HS-27A (cell line): Measurements from ENCODE around the gene ALG12.

ENCODE experiments used
- DNase-seq: peaks from one replicate; pipeline ENCODE4 v3.0.0-alpha.2; 2012; ENCODE audit warnings: low read depth, missing footprints

Gene ALG12

DNA sequence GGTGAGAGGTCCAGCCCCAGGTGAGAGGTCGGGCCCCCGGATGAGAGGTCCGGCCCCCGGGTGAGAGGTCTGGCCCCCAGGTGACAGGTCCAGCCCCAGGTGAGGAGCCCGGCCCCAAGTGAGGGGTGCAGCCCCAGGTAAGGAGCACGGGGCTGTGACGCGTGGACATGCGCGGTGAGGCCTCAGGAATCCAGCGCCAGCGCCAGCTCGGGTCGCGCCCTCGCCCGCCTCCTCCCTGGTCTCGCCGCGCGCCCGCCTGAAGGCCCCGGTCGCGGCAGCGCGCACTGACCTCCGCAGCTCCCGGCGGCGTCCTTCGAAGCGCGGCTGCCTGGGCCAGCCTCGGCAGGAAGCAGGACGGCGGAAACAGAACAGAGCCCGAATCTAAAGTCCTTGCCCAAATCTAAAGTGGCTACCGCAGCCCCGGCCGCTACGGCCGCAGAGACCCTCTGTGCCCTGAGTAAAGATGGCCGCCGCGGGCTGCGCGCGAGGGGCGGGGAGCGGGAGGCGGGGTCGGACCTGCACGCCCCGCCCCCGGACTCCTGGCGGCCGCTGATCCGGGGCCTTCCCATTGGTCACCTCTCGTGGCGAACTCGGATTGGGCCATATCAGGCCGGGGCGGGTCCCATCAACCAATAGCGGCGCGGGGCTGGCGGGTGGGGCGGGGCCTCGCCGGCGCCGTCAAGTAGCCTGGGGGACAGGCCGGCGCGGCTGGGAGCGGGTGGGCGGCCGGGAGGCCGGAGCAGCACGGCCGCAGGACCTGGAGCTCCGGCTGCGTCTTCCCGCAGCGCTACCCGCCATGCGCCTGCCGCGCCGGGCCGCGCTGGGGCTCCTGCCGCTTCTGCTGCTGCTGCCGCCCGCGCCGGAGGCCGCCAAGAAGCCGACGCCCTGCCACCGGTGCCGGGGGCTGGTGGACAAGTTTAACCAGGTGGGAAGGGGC is at the start of gene ALG12, which contains the start of gene CRELD2:
Gene ALG12 (minus strand): TSS at position 465 of the 937 bp plus-strand sequence. CDS start 4,673 bp downstream, outside the sequence.
Gene CRELD2 (plus strand): TSS at position 661 of the 937 bp plus-strand sequence. CDS start 136 bp downstream, at position 797.
- DNase-seq, result peak; percentile 73

DNA sequence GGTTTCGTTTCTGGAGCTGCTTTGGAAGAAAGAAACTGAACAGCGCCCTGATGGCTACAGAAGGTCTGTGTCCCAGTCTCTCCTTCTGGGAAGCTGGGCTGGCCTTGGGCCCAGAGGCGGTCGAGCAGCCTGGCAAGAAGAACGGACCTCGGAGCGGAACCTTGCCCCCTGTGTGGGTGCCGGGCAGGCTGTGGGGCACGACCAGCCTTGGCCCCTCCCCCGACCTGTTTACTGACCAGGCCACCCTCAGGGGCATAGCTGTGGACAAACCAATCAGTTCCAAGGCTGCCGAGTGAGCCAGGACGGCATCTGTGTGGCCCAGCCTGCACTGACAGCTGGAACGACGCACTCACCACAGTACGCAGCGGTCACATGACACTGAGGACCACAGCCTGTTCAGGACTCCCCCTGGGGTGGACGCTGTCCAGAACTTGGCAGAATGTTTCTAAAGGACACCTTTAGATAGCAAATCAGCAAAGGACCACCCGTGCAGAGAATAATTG is 49.5 kb upstream of the ALG12 start:
- no peak for DNase-seq

DNA sequence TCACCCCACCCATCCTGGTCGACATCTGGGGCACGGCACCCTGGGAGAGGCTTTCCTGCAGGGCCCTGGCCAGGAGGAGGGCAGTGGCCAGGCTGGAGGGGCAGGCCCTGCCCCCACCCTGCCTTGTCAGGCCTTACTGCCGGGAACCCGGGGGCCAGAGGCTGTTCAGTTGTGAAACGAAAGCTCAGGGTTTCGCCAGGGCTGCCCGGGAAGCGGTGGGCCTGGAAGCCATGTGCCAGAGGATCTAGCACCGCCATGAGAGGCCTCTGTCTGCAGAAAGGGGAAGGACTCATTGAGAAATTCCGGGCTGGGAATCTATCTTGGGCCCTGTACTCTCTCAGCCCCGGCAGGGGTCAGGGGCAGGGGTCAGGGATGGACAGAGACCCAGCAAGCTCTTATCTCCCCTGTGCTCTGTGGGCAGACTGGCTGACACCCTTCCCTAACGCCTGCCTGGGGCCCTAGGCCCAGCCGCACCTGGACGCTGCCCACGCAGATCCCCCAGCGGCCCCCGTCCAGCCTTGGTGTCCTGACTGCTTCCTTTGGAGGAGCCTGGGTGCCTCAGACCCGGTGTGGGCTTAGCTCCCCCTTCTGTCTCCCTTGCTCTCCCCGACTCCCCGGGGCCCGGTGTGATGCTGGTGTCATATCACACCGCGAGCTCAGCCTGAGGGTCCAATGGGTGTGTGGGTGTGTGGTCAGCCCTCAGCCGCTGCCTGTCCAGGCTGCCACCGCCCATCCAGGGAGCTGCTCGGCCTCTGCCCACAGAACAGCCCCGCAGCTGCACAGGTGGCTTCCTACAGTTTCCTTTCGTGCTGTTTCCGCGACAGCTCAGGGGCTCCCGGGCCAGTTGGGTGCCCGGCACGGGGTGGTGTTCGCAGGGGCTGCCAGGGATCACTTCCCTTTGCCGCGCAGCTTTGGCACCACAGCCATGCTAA is 48.8 kb upstream of the ALG12 start:
- no peak for DNase-seq

DNA sequence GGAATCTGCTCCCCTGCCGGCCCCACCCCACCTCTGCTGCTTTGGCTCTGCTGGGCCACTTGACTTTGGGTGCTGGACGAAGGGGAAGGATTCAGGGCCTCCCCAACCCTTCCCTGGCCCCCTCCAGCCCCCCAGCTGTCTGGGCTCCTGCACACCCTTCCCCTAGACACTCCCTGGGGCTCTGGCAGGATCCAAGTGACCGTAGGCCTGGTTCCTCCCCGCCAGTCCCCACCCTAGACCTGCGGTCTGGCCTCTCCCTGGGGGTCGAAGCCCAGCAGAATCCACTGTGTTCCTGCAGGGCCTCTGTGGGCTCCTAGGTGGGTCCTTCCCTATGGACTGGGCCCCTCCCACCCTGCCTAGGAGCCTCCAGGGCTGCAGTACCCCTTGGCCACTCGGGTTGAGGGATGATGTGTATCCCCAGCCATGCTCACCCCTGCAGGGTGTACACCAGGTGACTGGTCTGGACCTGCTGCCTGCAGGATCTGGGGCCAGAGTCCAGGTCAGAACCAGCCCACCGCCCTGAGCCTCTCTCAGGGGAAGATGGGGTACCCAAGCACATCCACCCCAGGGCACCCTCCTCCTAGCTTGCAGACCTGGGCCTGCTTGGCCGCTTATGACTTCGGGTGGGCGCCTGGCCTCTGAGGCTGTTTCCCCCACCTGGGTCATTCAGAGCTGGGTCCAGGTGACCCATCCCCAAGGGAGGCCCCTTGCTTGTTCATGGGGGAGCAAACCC is 48.0 kb upstream of the ALG12 start:
- no peak for DNase-seq

DNA sequence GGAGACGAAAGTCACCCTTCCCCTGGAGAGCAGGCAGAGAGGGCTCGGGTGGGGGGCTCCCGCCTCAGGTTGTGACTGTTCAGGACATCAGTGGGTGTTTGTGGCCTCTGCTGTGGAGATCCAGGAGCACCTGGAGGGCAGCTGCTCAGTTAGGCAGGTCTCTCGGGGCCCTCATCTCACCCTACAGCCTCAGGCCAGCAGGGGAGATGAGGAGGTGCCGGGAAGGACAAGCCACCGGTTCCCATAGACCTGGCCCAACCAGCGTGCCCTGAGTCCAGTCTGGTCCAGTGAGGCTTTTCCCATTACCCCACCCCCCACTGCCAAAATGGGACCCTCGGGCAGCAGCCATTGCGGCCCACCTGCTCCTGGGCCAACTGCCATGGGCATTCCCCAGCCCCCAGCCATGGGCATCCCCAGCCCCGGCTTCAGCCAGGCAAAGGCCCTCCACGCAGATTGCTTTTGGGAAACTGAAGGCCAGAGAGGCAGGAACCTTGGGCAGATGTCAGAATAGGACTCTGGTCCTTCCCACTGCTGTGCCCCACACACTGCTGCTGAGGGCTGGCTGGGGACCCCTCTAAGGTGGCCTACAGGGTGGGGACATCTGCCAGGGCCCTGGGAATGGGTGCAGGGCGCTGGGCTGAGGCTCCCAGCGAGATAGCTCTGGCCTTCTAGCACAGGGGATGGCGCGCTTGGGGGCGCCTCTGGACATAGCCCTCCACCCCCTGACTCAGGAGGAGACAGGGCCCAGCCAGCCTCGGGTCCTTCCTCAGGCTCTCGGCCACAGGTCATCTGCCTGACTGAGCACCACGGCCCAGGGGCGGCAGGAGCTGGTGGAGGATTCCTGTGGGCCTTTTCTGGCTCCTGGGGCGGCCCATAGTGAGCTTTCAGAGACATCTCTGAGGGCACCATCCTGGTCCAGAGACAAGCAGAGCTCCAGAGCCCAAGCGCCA is 47.1 kb upstream of the ALG12 start:
- DNase-seq, result no peak

DNA sequence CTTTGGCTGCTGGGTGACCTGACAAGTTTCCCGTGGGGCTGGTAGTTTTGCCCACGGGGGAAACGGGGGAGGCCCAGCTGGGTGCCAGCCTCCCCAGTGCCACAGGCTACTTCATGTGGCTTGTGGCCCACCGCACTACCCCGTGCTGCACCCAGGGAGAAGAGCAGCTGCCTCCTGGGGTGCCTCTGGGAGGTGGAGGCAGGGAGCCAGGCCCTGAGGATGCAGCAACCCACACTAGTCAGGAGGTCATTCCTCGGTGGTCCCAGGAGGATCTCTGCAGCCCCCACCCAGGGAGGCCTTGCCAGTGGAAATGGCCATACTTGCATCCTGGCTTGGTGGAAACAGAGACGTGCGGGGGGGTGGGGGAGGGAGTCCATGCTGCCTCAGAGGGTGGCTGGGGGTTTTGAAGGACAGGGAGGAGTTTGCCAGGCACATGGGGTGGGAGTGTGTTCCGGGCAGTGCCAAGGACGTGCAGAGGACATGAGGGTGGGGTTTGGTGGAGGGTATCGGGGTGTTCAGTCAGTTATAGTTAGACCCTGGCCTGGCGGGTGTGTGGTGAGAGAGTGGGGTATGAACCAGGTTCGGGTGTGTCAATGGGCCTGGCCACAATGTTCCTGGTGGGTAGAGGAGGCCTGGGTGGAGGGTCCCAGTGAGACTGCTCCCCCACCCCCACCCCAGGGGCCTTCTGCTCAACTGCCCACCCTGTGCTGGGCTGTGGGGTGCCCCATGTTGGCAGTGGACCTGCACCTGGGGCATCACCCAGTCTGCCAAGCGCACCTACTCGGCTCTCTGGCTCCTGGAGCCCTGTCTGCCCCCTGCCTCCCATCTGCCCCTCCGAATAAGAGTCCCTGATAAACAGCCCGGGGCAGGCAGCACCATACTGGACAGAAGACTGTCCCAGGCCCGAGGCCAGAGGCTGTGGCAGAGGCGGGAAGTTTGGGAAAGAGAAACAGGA is 46.2 kb upstream of the ALG12 start:
- no peak for DNase-seq

DNA sequence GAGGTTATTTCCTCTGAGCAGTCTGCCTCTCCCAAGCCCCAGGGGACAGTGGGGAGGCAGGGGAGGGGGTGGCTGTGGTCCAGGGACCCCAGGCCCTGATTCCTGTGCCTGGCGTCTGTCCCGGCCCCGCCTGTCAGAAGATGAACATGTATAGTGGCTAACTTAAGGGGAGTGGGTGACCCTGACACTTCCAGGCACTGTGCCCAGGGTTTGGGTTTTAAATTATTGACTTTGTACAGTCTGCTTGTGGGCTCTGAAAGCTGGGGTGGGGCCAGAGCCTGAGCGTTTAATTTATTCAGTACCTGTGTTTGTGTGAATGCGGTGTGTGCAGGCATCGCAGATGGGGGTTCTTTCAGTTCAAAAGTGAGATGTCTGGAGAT is 45.4 kb upstream of the ALG12 start:
- DNase-seq, result no peak

DNA sequence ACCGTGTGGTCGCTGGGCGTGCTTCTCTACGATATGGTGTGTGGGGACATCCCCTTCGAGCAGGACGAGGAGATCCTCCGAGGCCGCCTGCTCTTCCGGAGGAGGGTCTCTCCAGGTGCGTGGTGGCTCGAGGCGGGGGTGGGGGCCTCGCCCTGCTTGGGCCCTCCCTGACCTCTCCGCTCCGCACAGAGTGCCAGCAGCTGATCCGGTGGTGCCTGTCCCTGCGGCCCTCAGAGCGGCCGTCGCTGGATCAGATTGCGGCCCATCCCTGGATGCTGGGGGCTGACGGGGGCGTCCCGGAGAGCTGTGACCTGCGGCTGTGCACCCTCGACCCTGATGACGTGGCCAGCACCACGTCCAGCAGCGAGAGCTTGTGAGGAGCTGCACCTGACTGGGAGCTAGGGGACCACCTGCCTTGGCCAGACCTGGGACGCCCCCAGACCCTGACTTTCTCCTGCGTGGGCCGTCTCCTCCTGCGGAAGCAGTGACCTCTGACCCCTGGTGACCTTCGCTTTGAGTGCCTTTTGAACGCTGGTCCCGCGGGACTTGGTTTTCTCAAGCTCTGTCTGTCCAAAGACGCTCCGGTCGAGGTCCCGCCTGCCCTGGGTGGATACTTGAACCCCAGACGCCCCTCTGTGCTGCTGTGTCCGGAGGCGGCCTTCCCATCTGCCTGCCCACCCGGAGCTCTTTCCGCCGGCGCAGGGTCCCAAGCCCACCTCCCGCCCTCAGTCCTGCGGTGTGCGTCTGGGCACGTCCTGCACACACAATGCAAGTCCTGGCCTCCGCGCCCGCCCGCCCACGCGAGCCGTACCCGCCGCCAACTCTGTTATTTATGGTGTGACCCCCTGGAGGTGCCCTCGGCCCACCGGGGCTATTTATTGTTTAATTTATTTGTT is 44.8 kb upstream of the ALG12 start:
- DNase-seq, result no peak

DNA sequence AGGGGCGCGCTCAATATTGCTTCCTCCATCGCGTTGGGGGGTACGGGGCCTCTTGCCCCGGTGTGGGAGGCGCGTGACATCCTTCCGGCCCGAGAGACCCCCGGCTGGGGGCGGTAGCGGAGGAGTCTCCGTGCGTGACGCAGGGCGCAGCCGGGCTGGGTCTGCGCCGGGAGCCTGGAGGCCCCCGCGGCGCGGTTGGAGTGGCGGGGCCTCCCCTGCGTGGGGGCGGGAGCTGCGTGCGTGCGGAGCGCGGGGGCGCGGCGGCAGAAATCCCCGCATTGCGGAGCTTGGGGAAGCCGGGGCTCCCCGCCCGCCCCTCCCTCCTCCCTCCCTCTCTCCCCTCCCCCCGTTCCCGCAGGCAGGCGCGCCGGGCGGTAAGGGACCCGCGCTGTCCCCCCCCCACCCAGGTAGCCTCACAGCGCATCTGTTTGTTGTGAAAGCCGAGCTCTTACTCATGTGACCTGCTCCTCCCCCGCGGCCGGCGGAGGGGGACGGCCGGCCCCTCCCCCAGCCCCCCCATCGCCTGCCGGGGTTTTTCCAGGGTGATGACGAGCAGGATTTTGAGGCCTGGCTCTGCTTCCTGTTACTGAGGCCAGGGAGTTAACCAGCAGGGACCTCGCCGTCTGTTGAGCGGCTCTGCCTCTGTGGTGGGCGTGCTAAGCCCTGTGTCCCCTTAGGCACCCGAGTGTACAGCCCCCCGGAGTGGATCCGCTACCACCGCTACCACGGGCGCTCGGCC is 43.9 kb upstream of the ALG12 start:
- no peak for DNase-seq

DNA sequence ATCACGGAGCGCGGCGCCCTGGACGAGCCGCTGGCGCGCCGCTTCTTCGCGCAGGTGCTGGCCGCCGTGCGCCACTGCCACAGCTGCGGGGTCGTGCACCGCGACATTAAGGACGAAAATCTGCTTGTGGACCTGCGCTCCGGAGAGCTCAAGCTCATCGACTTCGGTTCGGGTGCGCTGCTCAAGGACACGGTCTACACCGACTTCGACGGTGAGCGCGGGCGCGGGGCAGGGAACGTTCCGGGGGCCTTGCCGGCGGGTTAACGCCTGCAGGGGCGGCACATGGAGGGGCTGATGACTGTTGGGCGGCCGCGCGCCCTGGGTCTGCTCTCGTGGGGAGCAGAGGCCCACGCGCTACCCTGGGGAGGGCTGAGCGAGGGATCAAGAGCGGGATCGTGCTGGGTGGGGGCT is 43.4 kb upstream of the ALG12 start:
- no peak for DNase-seq

DNA sequence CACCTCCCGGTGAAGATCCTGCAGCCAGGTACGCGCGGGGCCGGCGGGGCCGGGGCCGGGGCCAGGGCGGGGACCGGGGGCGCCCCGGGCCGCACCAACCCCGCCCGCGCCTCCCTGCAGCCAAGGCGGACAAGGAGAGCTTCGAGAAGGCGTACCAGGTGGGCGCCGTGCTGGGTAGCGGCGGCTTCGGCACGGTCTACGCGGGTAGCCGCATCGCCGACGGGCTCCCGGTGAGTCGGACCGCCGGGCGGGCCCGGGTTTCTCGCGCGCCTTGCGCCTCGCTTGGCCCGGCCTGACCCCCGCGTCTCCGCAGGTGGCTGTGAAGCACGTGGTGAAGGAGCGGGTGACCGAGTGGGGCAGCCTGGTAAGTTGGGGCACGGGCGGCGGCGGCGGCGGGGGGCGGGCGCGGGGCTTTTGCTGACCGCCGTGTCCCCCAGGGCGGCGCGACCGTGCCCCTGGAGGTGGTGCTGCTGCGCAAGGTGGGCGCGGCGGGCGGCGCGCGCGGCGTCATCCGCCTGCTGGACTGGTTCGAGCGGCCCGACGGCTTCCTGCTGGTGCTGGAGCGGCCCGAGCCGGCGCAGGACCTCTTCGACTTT is 42.9 kb upstream of the ALG12 start:
- DNase-seq, result no peak

DNA sequence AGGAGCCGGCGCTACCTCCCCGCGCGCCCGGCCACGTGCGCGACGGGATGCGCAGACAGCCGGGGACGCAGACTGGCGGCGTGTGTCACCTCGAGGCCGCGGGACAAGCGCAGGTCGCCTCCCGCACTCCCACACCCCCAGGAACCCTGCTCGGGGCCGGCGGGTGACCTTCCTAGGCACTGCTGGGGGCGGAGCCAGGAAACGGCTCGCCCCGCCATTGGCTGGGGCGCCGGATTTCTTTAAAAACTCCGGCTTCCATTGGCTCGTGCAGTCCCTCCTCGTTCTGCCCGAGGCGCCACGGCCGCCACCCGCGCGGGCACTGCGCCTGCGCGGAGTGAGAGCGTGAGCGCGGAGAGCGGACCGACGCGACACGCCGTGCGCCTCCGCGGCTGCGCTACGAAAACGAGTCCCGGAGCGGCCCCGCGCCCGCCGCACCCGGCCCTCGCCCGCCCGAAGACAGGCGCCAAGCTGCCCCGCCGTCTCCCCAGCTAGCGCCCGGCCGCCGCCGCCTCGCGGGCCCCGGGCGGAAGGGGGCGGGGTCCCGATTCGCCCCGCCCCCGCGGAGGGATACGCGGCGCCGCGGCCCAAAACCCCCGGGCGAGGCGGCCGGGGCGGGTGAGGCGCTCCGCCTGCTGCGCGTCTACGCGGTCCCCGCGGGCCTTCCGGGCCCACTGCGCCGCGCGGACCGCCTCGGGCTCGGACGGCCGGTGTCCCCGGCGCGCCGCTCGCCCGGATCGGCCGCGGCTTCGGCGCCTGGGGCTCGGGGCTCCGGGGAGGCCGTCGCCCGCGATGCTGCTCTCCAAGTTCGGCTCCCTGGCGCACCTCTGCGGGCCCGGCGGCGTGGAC is 42.1 kb upstream of the ALG12 start, which contains the start of gene PIM3:
Gene PIM3 (plus strand): TSS at position 614 of the 846 bp plus-strand sequence. CDS start 176 bp downstream, at position 790.
- peak; percentile 79 for DNase-seq

DNA sequence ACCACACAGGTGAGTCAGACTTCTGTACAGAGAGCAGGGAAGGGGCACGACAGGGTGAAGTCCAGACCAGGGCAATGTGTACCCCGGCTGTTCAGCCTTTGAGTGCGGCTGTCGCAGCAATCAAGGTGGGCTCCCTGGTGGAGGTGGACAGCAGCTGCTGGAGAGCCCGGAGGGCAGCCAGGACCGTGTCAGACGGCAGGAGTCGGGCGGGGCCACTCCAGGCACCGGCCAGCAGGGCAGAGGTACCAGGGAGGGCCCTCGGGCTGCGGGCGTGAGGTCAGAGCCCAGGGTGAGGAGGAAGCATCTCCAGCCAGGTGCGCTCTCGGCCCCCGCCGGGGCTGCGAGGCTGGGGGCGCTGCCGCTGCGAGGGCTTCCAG is 41.5 kb upstream of the ALG12 start:
- no peak for DNase-seq

DNA sequence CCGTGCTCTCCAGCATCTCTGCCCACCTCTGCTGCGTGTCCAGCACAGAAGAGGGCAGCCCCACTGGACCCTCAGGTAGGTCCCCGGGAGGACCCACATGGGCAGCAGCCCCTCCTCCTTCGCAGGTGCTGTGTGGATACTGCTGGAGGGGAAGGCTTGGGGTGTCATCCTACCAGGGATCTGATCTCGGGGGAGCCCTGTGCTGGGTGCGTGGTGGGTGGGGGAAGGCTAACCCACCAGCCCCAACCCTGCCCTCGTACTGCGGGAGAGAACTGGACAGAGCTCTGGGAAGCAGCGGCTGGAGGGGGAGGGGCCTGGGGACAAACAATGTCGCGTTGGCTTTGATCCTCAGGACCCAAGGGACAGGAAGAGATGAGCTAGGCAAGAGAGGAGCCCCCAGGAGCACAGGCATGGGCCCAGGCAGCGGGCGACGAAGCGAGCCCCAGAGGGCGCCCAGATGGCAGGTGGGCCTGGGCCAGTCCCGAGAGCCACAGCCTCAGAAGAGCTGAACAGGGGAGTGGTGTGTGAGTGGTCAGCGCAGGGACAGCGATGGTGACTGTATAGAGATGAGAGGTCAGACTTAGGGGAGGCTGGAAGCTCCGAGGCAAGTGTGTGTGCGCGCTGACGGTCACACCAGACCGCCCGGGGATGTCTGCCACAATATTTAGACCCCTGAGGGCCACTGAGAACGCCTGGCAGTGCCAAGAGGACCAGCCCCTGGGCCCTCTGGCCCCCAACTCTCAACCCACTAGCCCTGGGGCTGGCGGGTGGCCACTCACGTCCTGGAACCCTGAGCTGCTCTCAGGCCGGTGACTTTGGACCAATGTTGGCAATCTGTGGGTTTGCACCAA is 40.9 kb upstream of the ALG12 start:
- no peak for DNase-seq

DNA sequence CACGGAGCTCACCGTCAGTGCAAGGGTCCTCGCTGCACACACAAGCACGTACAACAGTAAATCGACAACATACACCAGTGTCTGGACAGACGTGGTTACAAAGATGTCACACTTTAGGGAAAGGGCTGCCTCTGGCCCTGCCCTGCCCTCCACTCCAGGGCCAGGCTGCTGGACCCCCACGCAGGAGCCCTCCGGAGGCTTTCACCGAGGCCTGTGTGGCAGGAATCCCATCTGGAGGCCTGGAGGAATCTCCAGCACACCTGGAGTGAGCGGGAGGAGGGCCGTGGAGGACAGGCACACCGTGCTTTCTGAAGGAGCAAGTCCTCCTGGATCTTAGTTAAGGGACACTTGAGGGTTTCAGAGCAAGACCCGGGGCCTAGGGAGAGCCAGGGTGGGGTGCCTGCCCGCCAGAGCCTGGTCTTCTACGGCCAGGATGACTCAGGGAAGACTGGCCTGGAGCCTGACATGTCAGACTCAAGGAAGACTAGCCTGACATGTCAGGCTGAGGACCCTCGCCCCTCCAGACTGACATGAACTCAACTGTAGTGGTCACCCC is 40.2 kb upstream of the ALG12 start:
- no peak for DNase-seq
